GM19099 (cell line): ENCODE data around the gene ZW10.
A peak's percentile ranks its signal among the peaks of the same experiment; 100 is the strongest.

Experiments
- POLR2A ChIP-seq: IDR thresholded peaks from 3 replicates; pipeline ENCODE4 v1.6.1; 2011; ENCODE audit warnings: low read depth; ENCODE audit not compliant: insufficient read length; ENCODE audit errors: extremely low read depth

Gene ZW10, protein sequence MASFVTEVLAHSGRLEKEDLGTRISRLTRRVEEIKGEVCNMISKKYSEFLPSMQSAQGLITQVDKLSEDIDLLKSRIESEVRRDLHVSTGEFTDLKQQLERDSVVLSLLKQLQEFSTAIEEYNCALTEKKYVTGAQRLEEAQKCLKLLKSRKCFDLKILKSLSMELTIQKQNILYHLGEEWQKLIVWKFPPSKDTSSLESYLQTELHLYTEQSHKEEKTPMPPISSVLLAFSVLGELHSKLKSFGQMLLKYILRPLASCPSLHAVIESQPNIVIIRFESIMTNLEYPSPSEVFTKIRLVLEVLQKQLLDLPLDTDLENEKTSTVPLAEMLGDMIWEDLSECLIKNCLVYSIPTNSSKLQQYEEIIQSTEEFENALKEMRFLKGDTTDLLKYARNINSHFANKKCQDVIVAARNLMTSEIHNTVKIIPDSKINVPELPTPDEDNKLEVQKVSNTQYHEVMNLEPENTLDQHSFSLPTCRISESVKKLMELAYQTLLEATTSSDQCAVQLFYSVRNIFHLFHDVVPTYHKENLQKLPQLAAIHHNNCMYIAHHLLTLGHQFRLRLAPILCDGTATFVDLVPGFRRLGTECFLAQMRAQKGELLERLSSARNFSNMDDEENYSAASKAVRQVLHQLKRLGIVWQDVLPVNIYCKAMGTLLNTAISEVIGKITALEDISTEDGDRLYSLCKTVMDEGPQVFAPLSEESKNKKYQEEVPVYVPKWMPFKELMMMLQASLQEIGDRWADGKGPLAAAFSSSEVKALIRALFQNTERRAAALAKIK

DNA sequence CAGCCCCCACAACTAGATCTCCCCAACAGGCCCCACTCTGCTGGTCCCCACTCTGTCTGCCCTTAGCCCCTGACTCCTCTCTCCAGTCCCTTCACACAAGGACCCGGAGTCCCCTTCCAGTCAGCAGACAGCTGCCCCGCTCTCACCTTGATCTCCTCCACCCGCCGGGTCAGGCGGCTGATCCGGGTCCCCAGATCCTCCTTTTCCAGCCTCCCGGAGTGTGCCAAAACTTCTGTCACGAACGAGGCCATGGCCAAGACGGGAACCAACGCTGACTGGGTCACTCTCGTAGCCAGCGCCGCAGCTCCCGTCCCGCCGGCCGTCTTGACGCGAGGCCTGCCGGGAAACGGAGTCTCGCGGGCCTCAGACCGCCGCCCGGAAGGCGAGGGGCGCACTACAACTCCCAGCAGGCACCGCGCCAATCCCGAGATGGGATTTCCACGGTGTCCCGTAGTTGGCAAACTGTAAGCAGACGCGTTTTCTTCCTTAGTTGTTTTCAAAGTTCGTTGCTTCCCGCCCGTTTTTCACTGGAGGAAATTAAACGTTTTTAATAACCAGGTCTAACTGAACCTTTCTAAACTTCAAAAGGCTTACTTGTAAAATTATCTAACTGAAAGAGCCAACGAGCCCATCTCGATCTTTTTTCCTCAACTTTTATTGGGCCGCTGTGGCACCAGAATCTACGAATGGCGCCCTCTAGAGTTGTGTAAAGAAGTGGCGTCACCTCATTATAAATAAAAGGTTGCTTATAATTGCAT is at the start of gene ZW10:
Gene ZW10, minus strand, starts transcription at position 277 of the 758 bp plus-strand sequence. Its CDS starts 26 bp downstream, at position 251.
- TF ChIP-seq POLR2A, result peak; percentile 77

DNA sequence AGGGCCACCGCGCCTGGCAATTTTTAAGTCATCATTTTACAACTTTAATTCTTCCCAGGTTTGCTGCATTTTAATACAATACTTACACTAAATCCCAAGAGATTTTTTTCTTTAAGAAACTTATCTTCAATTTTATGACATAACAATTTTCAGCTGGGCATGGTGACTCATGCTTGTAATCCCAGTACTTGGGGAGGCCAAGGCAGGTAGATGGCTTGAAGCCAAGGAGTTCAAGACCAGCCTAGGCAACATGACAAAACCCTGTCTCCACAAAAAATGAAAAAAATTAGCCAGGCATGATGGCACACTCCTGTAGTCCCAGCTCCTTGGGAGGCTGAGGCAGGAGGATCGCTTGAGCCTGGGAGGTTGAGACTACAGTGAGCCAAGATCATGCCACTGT is 44.9 kb upstream of the ZW10 start:
- TF ChIP-seq POLR2A, result no peak

DNA sequence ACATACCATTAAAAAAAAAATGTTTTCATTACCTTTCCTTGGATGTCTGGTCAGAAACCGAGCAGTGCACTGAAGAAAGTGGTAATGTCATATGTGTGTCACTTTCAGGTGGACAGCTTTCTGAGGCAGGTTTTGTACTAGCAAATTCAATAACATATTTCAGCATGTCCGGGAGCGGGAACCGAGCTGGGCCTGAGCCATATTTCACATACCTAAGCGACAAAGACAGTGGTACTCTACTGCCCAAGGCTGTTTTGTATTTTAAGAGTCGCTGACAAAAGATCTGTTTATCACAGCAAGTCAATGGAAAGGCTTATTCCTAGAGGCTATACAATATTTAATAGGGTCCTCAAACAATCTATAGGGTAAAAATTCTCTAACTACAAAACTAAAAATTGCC is 44.1 kb upstream of the ZW10 start:
- no peak for TF ChIP-seq POLR2A

DNA sequence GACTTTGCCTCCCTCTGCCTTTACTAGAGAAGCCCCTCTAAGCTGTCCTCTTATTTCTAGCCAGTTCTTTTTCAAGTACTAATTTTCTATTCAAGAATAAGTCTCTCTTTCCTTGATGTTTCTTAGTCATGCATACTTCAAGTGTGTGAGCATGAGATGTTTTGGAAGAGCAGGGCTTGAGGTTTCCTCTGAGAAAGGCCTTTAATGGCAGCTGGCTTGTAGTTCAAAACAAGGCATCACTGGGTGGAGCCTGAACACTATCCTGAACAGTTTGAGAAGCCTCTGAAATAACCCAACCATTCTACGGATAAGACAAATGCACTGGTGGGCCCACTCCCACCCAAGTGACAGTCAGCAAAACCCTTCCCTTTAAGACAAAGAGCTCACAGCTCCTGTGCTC is 43.7 kb upstream of the ZW10 start:
- no peak for TF ChIP-seq POLR2A

DNA sequence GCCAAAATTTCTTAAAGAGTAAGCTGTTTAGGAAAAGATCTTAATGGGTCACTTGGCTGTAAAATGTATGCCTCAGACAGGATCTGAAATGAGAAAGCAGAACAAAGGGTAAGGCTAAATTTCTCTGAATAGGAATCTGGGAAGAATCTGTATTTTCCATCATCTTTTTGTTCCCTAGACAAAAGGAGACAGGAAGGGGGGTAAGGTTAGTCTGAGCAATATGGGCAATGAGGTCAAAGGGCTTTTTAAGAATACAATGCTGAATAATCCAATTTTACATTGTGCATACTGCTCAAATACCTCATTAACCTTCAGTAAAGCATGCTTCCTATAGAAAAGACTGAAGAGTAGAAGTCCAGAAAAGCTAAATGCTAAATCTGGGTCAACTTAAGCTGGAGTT is 40.7 kb upstream of the ZW10 start:
- TF ChIP-seq POLR2A, result no peak

DNA sequence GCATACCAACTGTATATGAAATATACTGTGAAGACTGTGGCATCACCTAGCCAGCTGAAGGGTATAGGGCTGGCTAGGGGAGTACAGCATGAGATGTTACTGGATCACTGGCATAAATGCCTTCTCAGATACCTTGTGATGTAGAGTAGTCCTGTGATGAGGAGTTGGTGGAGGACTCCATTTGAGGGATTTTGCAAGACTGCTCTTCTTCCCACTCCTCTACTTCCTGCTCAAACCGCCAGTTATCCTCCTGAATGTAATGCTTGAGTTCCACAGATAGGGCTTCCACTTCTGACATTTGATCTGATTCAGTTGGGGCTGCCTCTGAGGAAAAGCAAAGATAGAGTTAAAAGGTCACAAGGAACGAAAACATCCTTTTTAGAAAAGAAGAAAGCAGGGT is 35.4 kb upstream of the ZW10 start:
- TF ChIP-seq POLR2A, result no peak

DNA sequence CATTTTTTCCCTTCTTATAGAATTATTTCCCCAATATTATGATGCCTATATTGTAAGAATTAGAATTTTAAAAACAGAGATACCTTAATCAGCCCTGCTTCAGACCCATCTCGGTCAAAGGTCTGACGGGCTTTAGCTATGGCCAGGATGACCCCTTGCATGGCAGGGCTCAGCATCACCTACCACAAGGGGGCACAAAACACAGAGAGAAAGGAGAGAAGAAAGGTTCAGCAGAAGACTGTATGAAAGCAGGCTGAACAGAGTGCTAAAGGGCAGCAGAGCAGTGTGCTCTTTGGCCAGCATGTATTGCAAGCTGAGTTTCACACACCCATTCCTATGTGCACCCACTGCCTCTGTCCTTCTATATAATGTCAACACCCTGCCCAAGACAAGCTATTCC is 32.9 kb upstream of the ZW10 start:
- no peak for TF ChIP-seq POLR2A

DNA sequence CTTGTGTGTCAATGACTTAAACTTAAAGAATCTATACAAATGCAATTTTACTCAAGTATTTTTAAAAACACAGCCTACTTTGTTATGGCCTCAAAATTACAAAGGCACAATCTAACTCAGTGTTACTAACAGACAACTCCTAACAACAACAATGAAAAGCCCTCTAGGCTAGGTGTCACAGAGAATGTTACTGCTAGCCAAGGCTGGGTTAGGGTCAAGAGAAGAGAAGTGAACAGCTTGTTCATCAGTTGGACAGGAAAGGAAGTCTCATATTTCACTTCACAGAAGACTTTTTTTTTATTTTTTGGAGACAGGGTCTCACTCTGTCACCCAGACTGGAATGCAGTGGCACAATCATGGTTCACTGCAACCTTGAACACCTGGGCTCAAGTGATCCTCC is 32.1 kb upstream of the ZW10 start:
- no peak for TF ChIP-seq POLR2A

DNA sequence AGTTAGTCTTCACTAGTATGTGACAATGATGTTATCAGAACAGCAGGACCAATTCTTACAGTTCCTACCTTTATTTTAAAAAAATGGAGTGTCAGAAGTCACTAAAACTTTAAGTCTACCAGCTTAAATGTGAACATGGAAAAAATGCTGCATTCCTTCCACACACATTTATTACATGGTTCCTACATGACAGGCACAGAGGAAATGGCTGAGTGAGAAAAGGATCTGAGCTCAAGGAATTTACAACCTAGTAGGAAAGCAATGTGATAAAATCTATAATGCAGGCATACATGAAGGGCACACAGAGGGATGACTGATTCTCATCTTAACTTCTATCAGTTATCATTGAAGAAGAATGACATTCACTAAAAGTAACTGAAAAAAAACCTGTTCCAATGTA is 29.1 kb upstream of the ZW10 start:
- TF ChIP-seq POLR2A, result no peak

DNA sequence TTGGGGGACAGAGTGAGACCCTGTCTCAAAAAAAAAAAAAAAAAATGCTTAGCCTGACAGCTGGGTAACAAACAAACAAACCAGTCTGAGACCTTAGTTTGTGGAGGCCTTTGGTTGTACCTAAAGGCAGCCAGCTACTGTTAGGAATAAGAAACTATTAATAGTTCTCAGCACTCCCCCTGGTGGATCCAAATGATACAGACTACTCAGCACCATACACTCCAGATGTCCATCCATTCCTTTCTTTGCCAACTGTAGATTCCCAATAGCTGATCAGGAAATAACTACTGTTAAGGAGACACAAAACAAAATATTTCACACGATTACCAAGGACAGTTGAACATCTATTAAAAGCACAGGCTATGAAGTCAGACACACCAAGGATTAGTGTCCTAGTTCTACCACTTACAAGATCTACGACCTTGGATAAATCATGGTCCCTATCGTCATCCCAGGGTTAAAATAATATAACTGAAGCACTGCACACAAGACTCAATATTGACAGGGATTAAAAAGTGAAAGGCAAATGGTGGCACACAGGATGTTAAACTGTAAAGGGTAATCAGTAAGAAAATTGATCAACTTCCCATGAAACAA is 23.3 kb upstream of the ZW10 start:
- no peak for TF ChIP-seq POLR2A

DNA sequence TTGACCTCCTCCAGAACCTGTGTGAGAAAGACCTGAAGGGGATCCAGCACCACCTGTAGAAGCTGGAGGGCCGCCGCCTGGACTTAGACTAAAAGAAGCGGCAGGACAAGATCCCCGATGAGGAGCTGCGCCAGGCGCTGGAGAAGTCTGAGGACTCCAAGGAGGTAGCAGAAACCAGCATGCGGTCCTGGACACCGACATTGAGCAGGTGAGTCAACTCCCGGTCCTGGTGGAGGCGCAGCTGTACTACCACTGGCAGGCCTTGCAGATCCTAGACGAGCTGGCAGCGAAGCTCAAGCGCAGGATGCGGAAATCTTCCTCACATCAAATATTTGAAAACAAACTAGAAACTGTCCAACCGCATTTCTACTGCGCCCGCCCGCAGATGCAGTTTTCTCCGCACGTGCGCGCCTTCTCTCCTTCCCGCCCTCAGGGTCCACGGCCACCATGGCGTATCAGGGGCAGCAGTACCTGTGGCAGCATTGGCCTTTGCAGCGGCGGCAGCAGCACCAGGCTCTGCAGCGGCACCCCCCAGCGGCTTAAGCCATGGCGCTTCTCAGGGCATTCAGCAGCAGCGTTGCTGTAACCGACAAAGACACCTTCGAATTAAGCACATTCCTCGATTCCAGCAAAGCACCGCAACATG is 16.3 kb upstream of the ZW10 start:
- TF ChIP-seq POLR2A, result no peak

DNA sequence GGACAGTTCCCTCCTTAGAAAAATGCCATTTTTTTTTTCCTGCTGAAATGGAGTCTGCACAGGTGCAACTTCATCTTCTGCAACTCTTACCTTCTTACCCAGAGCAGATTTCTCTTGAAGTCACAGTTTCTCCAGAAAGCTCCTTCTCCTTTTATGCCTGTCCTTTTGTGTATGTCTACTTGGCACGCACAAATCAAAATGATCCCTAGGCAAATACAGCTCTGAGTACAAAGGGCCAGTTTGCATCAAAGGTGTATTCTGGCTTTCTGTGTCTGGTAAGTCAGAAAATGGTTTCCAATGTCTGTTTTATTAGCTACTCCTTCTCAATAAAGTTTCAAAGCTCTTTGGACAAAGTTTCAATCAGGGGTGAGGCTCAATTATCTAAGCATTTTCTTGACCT is 8.6 kb upstream of the ZW10 start:
- TF ChIP-seq POLR2A, result no peak

DNA sequence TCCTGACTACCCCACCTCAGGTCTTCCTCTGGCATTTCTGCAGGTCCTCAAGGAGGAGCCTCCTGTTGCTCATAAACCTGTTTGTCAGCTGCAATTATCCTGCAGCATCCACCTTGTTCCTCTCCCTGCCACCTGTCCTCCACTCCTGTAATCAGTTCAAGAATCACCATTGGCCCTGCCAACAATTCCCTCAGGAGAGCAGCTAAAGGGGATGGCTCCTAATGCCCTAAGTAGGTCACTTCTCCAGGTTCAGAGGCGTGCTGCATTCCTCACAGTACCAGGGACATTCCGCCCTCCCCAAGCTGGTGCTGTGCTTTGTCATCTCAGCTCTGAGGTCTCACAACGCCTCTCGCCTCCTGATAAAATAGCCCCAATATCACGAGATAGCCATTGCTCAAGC is 8.2 kb upstream of the ZW10 start:
- TF ChIP-seq POLR2A, result no peak

DNA sequence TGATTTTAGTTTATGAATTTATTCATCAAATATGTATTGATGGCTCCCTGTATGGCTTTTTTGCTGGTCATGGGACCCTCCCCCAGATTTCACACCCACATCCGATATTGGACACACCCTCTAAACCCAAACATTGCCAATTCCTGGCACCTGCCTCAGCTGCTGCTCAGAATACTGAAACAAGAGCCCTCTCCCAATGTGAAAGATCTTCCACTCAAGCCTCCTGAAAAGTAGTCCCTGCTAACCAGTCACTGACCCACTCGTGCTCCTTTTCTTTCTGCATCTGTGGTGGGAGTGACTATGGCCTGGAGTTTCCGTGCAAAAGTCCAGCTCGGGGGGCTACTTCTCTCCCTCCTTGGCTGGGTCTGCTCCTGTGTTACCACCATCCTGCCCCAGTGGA is 6.0 kb upstream of the ZW10 start, which contains the start of gene CLDN25:
Gene CLDN25, plus strand, starts transcription at position 301 of the 400 bp plus-strand sequence. Its CDS starts 0 bp downstream, at position 301.
- TF ChIP-seq POLR2A, result no peak
